ENCODE measurements around the gene INSIG2.

DNA sequence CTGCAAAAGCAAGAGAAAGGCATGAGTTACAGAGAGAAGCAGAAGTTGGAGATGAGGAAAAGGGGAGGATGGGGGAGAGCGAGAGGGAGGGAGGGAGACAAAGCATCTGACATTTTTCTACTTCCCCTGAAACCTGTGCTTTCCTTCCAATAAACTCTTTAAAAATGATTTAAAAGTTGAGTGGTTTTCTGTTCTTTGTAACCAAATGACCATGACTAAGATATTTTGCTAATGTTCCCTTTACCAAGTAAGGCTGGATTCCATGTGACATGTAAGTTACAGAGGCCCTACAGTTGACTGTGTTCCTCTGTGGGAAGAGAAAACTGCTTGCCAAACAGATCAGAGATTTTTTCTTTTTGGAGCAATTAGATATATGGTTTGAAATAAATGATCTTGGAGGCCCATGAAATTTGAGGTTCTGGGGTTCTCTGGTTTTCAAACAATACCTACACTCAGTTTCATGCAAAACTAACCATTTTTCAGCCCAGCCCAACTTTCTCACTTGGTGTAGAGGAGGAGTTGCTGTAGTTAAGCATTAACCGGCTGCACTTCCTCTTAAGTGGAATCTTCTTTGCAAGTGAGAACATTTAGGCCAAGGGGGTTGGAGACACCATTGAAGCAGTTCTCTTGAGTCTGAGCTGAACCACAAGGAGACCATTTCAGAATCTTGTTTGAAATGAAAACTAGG is 34.5 kb downstream of the INSIG2 start:
- TF ChIP-seq, protein P1, sequence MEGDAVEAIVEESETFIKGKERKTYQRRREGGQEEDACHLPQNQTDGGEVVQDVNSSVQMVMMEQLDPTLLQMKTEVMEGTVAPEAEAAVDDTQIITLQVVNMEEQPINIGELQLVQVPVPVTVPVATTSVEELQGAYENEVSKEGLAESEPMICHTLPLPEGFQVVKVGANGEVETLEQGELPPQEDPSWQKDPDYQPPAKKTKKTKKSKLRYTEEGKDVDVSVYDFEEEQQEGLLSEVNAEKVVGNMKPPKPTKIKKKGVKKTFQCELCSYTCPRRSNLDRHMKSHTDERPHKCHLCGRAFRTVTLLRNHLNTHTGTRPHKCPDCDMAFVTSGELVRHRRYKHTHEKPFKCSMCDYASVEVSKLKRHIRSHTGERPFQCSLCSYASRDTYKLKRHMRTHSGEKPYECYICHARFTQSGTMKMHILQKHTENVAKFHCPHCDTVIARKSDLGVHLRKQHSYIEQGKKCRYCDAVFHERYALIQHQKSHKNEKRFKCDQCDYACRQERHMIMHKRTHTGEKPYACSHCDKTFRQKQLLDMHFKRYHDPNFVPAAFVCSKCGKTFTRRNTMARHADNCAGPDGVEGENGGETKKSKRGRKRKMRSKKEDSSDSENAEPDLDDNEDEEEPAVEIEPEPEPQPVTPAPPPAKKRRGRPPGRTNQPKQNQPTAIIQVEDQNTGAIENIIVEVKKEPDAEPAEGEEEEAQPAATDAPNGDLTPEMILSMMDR (IDR thresholded peaks at IDR 0.05): no peak
- no peak for TF ChIP-seq POLR2A (IDR thresholded peaks at IDR 0.05)

All from tibial nerve (tissue), 3 donors.